HG03060 (cell line): Measurements from ENCODE around the gene NCKAP5.

Experiments
- ATAC-seq: cut with Tn5 transposase; IDR thresholded peaks from one replicate; pipeline ENCODE4 v1.9.1; 2021; ENCODE audit warnings: low read depth, moderate number of reproducible peaks; ENCODE audit not compliant: unreplicated experiment

The NCKAP5 gene

DNA sequence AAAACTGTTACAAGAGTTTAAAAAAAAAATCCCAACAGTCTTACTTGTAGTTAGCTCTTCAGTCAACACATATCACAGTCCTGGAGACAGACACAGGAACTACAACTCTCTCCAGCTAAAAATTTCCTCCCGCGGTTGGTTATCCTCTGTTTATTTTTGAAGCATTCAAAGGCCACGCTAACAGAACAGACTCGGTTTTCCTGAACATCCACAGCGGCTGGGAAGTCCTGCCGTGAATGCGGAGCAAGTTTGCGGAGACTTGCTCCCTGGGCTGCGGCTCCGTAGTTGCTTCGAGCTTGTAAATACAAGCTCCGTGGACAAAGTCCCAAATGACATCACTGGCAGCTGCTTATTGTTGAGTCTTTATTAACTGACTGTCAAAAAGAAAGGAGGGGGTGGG is at the start of gene NCKAP5:
Gene NCKAP5 (minus strand): TSS at position 292 of the 400 bp plus-strand sequence. CDS start 50,937 bp downstream, outside the sequence.
- ATAC-seq: no peak

DNA sequence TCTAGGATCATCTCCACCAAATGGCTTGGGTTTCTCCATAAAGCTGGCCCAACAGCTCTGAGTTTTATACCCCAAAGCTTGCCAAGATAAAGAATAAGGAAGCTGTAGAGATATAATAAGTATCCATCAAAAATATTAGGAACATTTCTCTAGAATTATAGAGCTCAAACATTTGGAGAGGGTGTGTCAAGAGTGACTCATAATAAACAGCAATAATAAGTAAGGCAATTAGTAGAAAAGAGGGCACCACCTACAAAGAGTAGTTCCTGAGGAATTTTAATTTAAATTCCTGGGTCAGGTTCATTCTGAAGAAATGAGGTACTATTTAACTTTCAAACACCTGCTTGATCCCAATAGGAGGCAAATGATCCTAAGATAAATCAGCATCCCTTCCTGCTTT is 41.4 kb upstream of the NCKAP5 start:
- no peak for ATAC-seq

DNA sequence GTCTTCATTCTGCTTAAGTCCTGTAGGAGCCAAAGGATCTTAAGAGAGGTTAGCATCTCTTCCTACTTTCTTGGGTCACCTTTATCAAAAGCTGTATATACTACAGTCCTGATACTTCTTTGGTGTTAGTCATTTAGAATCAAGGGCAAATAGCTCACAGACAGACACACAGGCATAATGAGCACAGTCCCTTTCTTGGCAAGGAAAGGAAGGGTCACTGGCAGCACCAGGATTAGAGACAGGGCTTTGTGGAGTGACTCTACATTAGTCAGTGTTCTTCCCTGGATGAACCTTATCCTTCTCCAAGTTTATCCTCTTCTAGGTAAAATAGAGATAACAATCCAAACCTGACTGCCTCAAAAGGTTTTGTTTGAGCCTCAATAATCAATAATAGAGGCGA is 40.0 kb upstream of the NCKAP5 start:
- ATAC-seq: no peak

DNA sequence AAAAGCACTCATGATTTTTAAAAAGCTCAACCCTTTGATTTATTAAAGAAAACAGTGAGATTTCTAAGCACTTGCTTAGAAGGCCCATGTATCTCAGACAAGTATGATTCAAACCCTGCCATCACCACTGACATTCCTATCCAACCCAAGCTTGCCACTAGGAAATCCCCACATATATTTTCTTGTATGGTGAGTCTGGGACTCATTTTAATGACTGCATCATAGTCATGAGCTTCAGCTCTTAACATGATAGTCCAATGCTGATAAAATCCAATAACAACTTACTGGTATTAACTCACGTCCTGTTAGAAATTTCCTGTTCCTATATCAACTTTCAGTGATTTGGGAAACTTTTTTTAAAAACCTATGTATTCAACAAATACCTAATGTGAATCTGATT is 39.4 kb upstream of the NCKAP5 start:
- no peak for ATAC-seq

DNA sequence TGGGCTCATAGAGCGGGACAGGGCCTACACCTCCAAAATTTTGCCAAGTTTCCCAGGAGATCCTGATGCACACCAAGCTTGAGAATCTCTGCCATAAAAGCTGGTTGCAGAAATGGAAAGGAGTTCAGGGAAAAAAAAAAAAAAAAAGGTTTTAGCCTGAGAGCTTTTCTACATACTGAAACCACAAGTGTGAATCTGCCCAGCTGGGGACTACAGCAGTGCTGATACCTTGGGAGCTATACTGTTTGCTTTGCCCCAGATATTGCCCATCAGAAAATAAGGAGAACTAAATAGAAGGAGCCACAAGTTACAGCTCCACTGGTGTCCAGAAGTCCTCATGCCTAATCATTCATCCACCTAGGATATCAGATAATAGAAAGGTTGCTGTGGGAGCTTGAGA is 38.4 kb upstream of the NCKAP5 start:
- ATAC-seq: no peak

DNA sequence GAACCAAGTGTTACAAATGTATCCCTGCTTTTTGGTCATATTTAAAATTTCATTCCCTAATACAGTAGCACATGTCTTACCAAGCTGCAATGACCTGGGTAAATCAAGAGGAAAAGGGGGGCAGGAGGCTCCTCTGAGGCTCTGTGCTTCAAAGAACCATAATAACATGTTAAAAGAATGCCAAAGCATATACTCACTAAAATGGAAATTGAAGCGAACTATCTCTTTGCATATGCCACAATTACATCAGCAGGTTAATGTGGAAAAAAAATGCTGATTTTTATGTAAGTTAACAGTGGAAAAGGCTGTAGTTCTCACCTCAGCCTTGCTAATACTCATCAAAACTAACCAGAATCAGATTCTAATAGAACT is 37.5 kb upstream of the NCKAP5 start:
- no peak for ATAC-seq

DNA sequence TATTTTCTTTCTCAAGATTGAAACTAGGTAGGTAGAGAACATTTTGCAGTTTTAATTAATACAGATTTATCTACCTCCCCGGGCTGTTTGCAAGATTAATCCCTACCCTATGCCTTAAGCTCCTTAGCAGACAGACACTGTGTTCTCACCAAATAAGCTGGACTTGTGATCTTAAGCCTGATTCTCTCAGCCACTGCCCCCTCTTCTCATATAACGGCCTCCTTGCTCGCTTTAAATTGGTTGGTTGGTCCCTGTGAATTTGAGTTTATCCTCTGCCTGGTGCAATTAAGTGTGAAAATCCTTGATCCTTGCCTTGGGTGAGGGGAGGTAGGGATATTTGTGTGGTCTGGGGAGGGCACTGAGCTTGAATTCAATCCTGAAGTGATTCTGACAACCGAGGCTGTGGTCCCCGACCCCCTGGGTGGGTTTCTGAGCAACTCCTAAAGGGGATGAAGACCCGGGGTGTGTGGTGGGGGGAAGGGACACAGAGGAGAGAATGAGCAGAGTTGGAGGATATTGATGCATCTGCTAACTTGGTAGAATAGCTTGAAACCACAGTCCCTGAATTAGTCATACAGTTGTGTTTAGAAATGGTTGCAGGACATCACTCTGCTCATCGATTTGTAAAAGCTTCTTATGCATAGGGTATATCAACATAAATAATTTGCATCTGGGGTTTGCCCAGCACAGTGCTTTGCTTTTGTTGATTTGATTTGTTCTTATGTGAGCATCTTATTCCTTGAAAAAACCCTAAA is 36.9 kb upstream of the NCKAP5 start:
- no peak for ATAC-seq

DNA sequence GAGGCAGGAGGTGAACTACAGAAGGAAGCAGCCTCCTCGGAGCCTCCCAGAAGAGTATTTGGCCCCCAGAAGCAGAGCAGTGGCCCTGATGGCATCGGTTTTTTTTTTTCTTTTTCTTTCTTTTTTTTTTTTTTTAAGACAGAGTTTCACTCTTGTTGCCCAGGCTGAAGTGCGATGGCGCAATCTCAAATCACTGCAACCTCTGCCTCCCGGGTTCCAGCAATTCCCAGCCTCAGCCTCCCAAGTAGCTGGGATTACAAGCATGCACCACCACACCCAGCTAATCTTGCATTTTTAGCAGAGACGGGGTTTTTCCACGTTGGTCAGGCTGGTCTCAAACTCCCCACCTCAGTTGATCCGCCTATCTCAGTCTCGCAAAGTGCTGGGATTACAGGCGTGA is 34.8 kb upstream of the NCKAP5 start:
- ATAC-seq: no peak

DNA sequence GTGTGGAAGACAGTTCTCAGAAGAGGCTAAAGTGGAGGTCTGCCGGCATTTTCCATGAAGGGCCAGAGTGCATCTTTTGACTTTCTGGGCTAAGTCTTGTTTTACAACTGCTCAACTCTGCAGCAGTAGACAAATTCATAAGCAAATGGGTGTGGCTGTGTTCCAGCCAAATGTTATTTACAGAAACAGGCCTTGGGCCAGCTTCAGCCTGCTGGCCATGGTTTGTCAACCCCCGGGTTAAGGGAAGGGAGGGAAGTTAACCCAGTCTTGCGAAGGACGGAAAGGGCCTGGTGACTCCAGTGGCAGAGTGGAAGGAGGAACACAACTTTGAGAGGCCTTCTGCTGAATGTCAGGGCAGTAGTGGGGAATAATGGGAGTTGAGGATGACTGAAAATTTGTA is 34.3 kb upstream of the NCKAP5 start:
- no peak for ATAC-seq

DNA sequence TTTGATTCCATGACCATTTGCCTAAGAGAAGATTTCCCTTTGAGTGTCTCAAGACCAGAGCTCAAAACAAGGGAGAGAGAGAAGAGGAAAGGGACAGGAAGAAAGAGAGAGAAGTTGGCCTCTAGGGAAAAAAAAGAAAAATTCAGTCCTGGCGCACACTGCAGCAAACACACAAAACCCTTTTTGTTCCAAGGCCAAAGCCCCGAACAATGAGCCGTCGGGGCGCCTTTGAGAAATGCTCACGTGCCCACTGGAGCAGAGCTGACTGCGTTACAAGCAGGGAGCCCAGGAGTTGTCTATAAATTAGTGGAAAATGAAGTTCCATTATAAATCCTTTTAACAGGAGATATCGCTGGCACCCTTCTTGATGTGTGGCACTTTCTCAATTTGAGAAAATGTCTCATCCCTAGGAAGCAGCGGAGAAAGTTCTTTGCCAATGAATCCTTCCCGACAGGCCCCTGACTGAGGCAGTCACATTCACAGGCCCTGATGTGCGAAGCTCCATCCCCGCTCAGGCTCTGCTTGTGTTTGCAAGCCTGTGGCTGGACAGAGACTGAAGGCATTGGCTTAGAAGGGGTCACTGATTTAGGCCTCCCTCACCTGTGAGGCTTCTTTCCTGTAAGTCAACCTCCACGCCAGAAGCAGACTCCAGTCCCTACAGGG is 32.1 kb upstream of the NCKAP5 start:
- ATAC-seq: no peak

DNA sequence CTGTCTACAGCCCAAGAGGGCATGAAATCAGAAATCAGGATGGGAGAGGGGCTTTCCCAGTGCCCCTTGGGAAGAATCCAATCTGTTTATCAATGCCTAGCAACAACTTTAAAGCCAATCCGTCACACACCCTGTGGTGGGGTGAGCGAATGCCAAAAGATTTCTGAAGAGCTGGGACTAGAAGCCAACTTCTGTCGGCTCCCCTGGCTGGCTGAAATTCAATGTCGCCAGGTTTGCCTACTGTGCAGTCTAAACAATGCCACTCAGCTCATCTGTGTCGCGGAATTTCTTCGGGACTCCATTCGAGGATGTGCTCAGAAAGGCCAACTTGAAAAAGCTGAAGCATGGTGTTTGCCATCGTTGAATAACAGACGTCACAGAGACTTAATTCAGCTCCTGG is 31.5 kb upstream of the NCKAP5 start:
- no peak for ATAC-seq

DNA sequence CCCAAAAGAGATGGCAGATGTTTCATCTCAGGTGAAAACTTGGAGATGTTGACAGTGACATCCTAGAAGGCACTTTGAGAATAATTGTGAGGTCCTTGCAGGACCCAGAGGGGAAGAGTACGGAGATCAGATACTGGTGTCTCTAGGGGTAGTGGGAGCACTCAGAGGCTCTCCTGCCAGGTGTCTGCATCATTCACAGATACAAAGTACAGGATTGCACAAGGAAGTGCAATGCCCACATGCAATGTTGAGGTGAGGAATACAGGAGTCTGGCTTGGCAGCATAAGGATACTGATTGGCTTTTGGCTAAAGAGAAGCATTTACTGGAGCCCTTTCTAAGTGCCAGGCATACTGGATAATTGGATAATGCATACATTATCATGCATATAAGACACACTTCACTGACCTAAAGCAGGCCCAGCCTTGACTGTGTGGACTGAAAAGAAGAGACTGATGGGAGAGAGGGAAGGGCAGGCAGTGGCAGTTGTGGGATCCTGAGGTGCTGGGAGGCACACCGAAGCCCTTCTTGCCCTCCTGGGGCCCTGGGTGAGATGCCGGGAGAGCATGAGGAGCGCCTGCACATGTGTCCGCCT is 31.0 kb upstream of the NCKAP5 start:
- ATAC-seq: no peak

DNA sequence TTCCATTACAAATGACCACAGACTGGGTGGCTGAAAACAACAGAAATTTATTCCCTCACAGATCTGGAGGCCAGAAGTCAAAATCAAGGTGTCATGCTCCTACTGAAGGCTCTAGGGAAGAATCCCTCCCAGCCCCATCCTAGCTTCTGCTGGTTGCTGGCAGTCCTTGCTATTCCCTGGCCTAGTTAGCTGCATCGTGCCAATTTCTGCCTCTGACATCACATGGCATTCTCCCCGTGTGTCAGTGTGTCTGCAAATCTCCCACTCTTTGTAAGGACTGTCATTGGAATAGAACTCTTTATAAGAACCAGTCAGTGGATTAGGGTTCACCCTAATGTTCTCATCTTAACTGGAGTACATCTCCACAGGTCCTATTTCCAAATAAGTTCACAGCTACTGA is 30.5 kb upstream of the NCKAP5 start:
- ATAC-seq: no peak

DNA sequence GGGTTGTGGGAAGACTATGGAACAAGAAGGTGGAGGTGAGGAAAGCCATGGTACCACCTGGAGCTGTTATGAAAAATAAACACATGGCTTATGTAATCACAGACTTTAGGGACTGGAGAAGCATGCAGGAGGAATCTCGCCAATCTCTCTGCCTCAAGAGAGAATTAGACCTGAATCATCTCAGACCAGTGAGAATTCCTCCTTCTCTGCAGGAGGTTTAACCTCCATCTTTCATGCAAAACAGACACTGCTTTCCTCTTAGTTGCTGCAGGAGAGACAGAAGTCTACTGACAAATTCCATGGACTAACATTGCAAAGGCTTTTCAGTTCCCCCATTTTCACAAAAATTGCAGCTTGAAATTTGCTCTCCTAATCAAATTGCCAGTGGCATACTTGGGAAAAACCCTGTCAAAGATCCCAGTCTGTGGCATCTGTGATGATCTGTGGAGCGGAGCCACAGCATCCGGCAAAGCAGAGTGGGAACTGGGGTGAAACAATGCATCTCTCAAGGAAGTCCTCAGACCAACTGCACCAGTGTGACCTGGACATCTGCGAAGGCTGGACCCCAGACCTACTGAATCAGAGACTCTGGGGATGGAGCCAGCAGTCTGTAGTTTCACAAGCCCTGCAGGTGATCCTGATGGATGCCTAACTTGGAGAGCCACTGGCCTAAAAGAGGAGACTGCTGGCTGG is 28.6 kb upstream of the NCKAP5 start:
- no peak for ATAC-seq

DNA sequence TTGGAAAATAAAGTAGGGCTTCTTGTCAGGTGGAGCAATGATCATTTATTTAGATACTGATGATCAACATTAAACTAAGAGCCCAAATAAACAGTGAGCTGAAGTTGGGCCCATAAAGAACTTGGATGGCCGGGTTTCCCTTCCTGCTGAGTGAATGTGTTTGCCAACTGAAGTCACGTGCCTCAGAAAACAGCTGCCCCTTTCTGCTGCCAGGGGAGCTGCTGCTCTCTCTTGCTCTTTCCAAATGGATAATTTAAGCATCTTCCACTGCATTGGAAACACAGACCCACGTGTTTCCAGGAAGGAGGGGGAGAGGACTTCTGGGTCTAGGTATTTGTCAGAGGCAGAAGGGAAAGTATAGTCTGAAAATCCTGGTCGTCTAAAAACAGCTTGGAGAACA is 22.9 kb upstream of the NCKAP5 start:
- ATAC-seq: no peak

DNA sequence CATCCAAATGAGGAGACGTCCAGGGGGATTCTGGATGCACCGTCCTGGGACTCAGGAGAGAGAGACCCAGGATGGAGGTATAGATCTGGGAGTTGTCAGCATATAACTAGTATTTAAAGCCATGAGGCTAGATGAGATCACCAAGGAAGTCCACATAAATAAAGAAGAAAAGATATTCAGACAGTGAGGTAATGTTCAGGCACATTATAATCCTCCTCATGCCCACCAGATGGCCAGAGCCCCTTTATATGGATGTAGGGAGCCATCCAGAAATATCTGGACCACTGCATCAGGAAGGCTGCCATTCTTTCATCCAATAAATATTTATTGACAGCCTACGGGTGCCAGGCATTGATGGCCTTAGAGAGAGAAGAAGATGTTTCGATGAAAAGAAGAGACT is 21.2 kb upstream of the NCKAP5 start:
- ATAC-seq: no peak

DNA sequence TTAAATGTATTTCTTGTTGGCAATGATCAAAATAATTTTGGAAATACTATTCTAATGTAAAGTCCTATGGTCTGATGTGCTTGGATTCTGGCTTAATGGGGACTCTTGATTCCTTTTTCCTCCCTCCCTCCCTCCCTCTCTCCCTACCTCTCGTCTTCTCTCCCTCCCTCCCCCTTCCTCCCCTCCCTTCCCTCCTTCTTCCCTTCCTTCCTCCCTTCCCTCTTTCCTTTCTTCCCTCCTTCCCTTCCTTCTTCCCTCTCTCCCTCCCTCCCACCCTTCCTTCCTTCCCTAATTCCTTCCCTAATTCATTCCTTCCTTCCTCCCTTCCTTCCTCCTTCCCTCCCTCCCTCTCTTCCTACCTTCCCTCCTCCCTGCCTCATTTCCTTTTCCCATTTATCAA is 19.9 kb upstream of the NCKAP5 start:
- no peak for ATAC-seq

DNA sequence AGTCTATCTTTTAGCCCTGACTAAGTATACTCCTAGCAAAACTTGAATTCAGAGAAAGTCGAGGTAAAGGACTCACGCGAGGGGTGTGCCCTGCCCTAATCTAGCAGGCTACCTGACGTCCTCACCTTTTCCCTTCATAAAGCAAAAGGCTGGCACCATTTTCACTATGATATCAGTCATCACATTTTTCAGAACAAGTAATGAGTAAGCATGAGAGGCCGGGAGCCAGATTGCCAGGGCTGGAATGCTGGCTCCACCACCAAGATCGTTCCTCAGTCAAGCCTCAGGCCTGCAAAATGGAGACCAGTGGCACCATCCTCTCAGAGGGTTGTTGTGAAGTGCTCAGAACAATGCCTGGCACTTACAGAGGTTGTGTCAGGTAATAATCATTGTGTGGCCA is 18.7 kb upstream of the NCKAP5 start:
- no peak for ATAC-seq

DNA sequence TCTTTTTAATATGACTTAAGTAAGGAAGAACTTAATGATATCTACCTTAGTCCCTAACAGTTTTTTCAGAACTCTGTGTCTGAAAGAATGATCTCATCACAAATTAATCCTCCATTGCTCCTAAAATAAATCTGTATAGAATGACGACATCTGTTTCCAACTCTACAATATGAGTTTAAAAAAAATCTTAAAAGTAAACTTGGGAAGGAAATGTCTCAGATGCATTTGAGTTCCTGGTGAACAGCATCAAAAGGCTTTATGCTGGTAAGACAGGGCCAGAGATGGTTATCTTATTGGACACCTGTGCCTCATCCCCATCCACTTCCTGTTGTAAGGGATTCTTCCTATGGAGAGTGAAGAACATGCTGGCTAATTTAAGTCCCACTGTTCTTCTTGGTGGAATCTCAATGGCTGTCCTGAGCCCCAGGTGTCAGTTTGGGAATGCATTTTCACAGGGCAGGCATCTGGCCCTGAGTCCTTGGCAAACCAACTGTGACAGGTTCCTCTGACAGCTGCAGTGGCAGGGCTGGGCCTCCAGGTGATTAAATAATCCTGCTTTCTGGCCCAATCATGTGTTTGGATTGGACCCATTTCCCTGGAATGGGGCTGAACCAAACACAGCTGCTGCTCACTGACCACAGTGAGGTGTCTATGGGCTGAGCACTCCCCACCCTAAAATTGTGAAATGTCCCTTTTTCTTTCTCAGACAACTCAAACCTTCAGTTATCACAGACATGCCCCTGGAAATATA is 12.9 kb upstream of the NCKAP5 start:
- ATAC-seq: no peak

DNA sequence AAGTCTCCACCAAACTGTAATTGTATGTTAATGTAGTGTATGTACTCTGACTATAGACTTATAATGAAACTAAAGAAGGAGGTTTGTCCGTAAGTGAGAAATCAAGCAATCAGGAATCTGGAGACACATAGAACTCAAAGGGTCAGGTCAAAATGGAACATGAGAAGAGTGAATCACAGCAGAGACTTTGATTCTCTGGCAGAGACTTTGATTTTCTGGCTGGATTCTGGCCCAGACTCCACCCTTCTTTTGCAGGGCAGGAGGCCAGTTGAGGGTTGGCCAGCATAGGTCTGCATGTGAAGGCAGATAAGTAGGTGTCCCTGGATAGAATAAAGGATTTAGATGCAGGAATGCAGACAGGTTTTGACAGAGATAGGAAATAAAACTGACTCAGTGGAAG is 11.0 kb upstream of the NCKAP5 start:
- ATAC-seq: no peak

DNA sequence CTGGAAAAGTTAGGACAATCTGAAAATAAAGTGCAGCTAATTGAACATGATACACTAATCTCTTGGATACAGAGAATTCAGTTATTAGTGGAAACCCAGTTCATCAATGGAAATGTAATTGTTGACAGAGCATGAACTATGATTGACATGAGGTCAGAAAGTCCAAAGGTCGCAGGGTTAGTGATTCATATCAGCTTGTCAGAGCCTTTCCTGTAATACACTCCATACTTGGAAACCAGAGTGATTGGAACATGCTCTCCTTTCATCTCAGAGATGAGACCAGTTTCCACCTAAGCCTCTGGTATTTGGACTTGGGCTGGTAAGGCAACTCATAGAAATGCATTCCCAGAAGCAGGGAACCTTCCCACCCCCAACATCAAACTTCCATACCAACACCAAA is 8.5 kb upstream of the NCKAP5 start:
- ATAC-seq: no peak
